WI38 (cell line): ENCODE data around the gene HEXIM2.

Experiments
- H3K4me3 ChIP-seq: 2 replicates; pipeline ENCODE4 v1.5.1; 2011; ENCODE audit warnings: low read depth, mild to moderate bottlenecking, control low read depth, low read length
- CTCF ChIP-seq: IDR thresholded peaks from 2 replicates; pipeline ENCODE4 v1.5.1; 2012; ENCODE audit warnings: low read depth, mild to moderate bottlenecking, control low read depth, low read length

The HEXIM2 gene

GRCh38 chr17:45138911-45139532, 22.7 kb upstream of the HEXIM2 start:
- no peak overlapping the region for H3K4me3 ChIP-seq
- no peak for TF ChIP-seq CTCF

GRCh38 chr17:45139533-45139920, 22.1 kb upstream of the HEXIM2 start:
- TF ChIP-seq CTCF, result no peak

GRCh38 chr17:45143094-45143670, 18.5 kb upstream of the HEXIM2 start:
- TF ChIP-seq CTCF, result no peak
- no peak overlapping the region for H3K4me3 ChIP-seq

More at GRCh38 chr17:45139533-45139920, 22.1 kb upstream of the HEXIM2 start:
- no peak overlapping the region for H3K4me3 ChIP-seq

DNA sequence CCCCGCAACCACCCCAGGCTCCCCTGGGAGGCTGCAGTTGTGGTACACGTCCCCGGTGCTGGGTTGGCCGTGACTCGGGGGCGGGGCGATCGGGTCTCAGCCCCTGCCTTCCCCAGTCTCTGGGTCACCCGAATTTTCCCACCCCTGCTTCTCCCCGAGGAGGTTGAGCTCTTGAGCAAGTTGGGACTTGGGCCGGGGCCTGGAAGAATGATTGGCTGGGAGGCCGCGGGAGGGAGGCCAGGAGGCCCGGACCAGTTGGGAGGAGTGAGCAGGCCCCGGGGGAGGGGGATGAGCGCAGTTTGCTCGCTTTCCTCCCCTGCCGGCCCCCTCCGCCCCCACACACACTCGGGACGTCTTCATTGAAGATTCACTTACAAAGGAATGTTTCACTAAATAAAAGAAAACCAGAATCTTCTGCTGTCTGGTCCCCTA, 17.9 kb upstream of the HEXIM2 start:
- H3K4me3 ChIP-seq, result peak overlapping the region; percentile 15; the same call in 1 of the 2 replicates
- TF ChIP-seq CTCF, result no peak

DNA sequence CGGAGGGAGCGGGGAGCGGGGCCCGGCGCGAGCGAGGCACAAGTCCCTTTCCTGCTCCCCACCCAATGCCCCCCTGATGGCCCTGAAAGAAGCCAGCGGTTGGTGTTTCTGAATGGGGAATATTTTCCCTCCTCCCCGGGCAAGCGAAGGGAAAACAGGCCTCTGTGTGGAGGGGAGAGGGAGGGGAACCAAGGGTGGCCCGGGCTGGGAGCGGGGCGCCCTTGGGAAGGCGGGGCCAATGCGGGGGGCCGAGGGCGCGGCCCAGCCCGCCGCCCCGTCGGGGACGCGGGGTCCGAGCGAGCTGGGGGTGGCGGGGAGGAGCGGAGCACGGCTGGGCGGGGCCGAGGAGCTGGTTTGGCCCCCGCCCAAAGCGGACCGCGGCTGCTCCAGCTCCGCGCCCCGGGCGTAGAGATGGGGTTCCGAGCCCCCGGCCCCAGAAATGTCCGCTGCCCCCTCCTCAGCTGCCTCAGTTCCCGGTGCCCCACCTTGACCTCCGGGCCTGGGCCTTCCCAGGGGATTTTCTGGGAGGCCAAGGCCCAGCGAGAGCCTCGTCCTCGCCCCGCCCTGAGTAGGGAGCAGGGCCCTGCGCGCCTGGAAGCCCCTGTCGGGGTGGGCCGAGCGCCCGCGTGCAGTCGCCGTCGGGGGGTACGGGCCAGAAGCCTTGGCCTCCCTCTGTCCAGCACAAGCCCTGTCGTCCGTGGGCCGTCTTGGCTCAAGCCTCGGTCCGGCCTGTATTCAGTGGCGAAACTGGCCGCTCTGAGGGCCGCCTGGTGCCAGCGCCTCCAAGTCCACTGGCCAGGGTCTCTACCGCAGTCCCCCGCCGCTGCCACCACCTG, 17.3 kb upstream of the HEXIM2 start:
- TF ChIP-seq CTCF, result no peak
- H3K4me3 ChIP-seq, result peak overlapping the region; percentile 15; the same call in 1 of the 2 replicates

- TF ChIP-seq CTCF, result no peak
- H3K4me3 ChIP-seq, result no peak overlapping the region
Measured at GRCh38 chr17:45145035-45145389, 16.7 kb upstream of the HEXIM2 start.

GRCh38 chr17:45146166-45146565, 15.5 kb upstream of the HEXIM2 start:
- no peak overlapping the region for H3K4me3 ChIP-seq
- no peak for TF ChIP-seq CTCF
